DOHH2 (cell line): Measurements from ENCODE around the gene KIRREL3.

ENCODE experiments used
- H3F3A ChIP-seq: fragments of 200-600 bp; sonication (generic), shearing (Covaris generic); 2 replicates; pipeline ENCODE4 v1.6.0; 2016; ENCODE audit warnings: antibody characterized with exemption, mild to moderate bottlenecking; ENCODE audit not compliant: control insufficient read depth, insufficient read depth
- H3K27ac ChIP-seq: fragments of 200-600 bp; sonication (generic); 2 replicates; pipeline ENCODE4 v1.5.1; 2014; ENCODE audit warnings: low read depth, mild to moderate bottlenecking, low read length, moderate library complexity
- H3K27me3 ChIP-seq: fragments of 200-600 bp; sonication (generic); 2 replicates; pipeline ENCODE4 v1.6.1; 2014; ENCODE audit warnings: mild to moderate bottlenecking, low read length, mixed read lengths; ENCODE audit not compliant: control insufficient read depth
- H3K36me3 ChIP-seq: fragments of 200-600 bp; sonication (generic); 2 replicates; pipeline ENCODE4 v1.6.1; 2014; ENCODE audit warnings: mild to moderate bottlenecking, low read length, moderate library complexity, mixed read lengths; ENCODE audit not compliant: control insufficient read depth
- H3K4me1 ChIP-seq: fragments of 200-600 bp; sonication (generic); 2 replicates; pipeline ENCODE4 v1.6.1; 2014; ENCODE audit warnings: mild to moderate bottlenecking, low read length, mixed read lengths; ENCODE audit not compliant: control insufficient read depth
- H3K4me2 ChIP-seq: fragments of 200-600 bp; sonication (generic); 2 replicates; pipeline ENCODE4 v1.6.0; 2014; ENCODE audit warnings: mild to moderate bottlenecking, low read length, moderate library complexity
- H3K4me3 ChIP-seq: fragments of 200-600 bp; sonication (generic); 2 replicates; pipeline ENCODE4 v1.5.1; 2014; ENCODE audit warnings: mild to moderate bottlenecking, low read length, mixed read lengths
- H3K79me2 ChIP-seq: fragments of 200-600 bp; sonication (generic); 2 replicates; pipeline ENCODE4 v1.6.1; 2014; ENCODE audit warnings: mild to moderate bottlenecking, low read length, mixed read lengths; ENCODE audit not compliant: control insufficient read depth
- H3K9me2 ChIP-seq: fragments of 200-600 bp; sonication (generic); replicated peaks from 2 replicates; pipeline ENCODE4 v1.6.1; 2014; ENCODE audit warnings: mild to moderate bottlenecking, low read length, mixed read lengths; ENCODE audit not compliant: control insufficient read depth
- H3K9me3 ChIP-seq: fragments of 200-600 bp; sonication (generic); 2 replicates; pipeline ENCODE4 v1.6.1; 2014; ENCODE audit warnings: antibody characterized with exemption, low read length, mixed read lengths; ENCODE audit not compliant: control insufficient read depth, insufficient read depth
- H4K20me1 ChIP-seq: fragments of 200-600 bp; sonication (generic); 2 replicates; pipeline ENCODE4 v1.6.0; 2014; ENCODE audit warnings: low read depth, mild to moderate bottlenecking, antibody characterized with exemption, low read length, moderate library complexity; ENCODE audit not compliant: control insufficient read depth, insufficient read depth
- EZH2phosphoT487 ChIP-seq: fragments of 200-600 bp; sonication (generic); IDR thresholded peaks from 2 replicates; pipeline ENCODE4 v1.6.1; 2017; ENCODE audit warnings: borderline replicate concordance, mild to moderate bottlenecking, antibody characterized with exemption, low read length, moderate library complexity, mixed read lengths
- TF ChIP-seq, protein P1 (sequence below): fragments of 200-600 bp; sonication (generic); IDR thresholded peaks from one replicate; pipeline ENCODE4 v1.5.1; 2014; ENCODE audit warnings: antibody characterized with exemption, mild to moderate bottlenecking, low read depth, low read length; ENCODE audit not compliant: poor library complexity, severe bottlenecking

Gene KIRREL3

GRCh38 chr11:127044535-127044934, 44.0 kb upstream of the KIRREL3 start:
- Histone ChIP-seq H3K27me3 (no peaks in the 10 kb centered on the region), H3K4me2 (no peak overlapping the region), H3K36me3 (no peaks in the 10 kb centered on the region), H3F3A (no peaks in the 10 kb centered on the region), H4K20me1 (no peaks in the 10 kb centered on the region), H3K9me2 (no peaks in the 10 kb centered on the region), H3K4me1 (no peaks in the 10 kb centered on the region), H3K79me2 (no peaks in the 10 kb centered on the region), H3K27ac (no peak overlapping the region), H3K4me3 (no peak overlapping the region), H3K9me3 (no peaks in the 10 kb centered on the region)
- TF ChIP-seq, protein P1, sequence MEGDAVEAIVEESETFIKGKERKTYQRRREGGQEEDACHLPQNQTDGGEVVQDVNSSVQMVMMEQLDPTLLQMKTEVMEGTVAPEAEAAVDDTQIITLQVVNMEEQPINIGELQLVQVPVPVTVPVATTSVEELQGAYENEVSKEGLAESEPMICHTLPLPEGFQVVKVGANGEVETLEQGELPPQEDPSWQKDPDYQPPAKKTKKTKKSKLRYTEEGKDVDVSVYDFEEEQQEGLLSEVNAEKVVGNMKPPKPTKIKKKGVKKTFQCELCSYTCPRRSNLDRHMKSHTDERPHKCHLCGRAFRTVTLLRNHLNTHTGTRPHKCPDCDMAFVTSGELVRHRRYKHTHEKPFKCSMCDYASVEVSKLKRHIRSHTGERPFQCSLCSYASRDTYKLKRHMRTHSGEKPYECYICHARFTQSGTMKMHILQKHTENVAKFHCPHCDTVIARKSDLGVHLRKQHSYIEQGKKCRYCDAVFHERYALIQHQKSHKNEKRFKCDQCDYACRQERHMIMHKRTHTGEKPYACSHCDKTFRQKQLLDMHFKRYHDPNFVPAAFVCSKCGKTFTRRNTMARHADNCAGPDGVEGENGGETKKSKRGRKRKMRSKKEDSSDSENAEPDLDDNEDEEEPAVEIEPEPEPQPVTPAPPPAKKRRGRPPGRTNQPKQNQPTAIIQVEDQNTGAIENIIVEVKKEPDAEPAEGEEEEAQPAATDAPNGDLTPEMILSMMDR = no peak
- TF ChIP-seq EZH2phosphoT487 = no peak

DNA sequence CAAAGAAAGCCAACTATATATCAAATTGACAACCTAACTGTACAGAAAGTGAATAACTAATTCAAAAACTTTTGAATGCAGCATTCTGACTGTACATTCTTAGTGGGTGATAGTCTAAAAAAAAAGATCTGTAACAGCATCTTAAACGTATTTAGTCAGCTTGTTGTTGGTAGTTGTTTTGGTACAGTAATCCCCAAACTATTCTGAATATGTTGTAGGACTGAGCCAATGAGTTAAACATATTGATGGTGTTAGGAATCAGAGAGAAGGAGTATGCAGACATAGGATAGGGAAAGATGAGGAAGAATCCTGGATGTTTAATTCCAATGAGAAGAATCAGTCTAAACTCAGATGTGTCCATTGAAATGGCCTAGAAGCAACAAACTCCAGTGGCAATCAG, 41.9 kb upstream of the KIRREL3 start:
- Histone ChIP-seq H3K27me3 (no peaks in the 10 kb centered on the region), H3K36me3 (no peaks in the 10 kb centered on the region), H3K4me2 (no peak overlapping the region), H3K9me2 (no peaks in the 10 kb centered on the region), H3K79me2 (no peaks in the 10 kb centered on the region), H3K4me3 (no peak overlapping the region), H4K20me1 (no peaks in the 10 kb centered on the region), H3K27ac (no peak overlapping the region), H3K4me1 (no peaks in the 10 kb centered on the region), H3F3A (no peaks in the 10 kb centered on the region), H3K9me3 (no peaks in the 10 kb centered on the region)
- TF ChIP-seq EZH2phosphoT487 = no peak
- TF ChIP-seq, protein P1 = no peak

DNA sequence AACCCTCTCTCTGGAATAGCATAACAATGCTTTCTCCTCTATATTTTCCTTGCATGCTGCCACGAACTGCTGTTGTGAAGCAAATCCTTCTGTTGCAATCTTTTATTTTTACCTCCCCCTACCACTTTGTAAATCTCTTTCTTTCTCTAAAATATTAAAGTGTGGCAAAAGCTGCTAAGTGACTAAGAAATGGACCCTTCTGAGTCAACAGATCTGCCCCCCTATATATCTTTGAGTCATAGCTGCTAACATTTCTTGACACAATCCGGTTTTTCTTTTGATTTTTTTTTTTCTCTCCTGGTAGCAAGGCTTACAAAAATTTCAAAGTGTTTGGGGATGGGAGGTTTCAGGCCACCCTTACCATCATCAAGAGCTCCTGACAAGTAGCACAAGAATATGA, 39.0 kb upstream of the KIRREL3 start:
- no peaks in the 10 kb centered on the region for H3K36me3 ChIP-seq
- no peaks in the 10 kb centered on the region for H4K20me1 ChIP-seq
- H3K27ac ChIP-seq = no peak overlapping the region
- no peak for TF ChIP-seq EZH2phosphoT487
- TF ChIP-seq, protein P1 = no peak
- no peak overlapping the region for H3K4me2 ChIP-seq
- H3K9me3 ChIP-seq = no peaks in the 10 kb centered on the region
- H3F3A ChIP-seq = no peaks in the 10 kb centered on the region
- no peaks in the 10 kb centered on the region for H3K4me1 ChIP-seq
- no peaks in the 10 kb centered on the region for H3K79me2 ChIP-seq
- H3K4me3 ChIP-seq = no peak overlapping the region
- no peaks in the 10 kb centered on the region for H3K27me3 ChIP-seq
- no peaks in the 10 kb centered on the region for H3K9me2 ChIP-seq

DNA sequence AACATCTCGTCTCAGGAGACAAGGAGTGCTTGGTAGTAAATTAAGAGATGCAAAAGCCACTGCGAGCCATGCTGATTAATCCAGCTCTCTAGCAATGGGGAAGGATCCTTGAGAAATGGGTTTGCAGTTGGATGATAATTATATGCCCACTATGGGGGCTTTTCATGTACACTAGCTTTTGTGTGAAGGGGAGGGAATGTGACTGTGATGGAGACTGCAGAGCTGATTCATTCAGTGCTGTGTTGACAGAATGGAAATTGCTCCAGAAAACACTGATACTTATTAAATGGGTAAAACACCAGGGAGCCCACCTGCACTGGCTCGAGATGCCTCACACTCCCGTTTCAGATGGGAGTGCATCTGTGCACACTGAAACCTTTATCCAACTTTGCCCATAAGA, 37.0 kb upstream of the KIRREL3 start:
- TF ChIP-seq, protein P1 = no peak
- TF ChIP-seq EZH2phosphoT487 = no peak
- Histone ChIP-seq H3K79me2 (no peaks in the 10 kb centered on the region), H3K4me3 (no peak overlapping the region), H3K27ac (no peak overlapping the region), H3F3A (no peaks in the 10 kb centered on the region), H4K20me1 (no peaks in the 10 kb centered on the region), H3K36me3 (no peaks in the 10 kb centered on the region), H3K4me1 (no peaks in the 10 kb centered on the region), H3K4me2 (no peak overlapping the region), H3K27me3 (no peaks in the 10 kb centered on the region), H3K9me2 (no peaks in the 10 kb centered on the region), H3K9me3 (no peaks in the 10 kb centered on the region)
